ENCODE data around the gene ATN1.

DNA sequence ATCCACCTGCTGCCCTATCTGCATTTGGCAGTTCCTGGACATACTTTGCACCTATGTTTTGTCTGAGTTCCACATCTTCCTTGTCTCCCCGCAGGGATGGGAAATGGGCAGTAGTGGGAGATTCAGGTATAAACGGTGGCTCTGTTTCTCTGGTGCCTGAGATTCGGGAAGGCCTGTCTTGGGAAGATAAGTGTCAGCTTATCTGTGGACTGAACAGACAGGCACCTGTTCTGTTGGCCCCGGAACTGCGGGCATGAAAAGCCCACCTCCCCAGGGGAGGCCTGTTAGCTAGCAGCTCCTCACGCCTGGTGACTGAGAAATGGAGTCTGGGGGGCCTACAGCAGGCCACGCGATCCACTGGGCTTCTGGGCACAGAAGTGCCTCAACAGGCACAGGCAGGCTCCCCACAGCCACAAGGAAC is 36.9 kb downstream of the ATN1 start:
- TF ChIP-seq, protein P1, sequence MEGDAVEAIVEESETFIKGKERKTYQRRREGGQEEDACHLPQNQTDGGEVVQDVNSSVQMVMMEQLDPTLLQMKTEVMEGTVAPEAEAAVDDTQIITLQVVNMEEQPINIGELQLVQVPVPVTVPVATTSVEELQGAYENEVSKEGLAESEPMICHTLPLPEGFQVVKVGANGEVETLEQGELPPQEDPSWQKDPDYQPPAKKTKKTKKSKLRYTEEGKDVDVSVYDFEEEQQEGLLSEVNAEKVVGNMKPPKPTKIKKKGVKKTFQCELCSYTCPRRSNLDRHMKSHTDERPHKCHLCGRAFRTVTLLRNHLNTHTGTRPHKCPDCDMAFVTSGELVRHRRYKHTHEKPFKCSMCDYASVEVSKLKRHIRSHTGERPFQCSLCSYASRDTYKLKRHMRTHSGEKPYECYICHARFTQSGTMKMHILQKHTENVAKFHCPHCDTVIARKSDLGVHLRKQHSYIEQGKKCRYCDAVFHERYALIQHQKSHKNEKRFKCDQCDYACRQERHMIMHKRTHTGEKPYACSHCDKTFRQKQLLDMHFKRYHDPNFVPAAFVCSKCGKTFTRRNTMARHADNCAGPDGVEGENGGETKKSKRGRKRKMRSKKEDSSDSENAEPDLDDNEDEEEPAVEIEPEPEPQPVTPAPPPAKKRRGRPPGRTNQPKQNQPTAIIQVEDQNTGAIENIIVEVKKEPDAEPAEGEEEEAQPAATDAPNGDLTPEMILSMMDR (IDR thresholded peaks at IDR 0.05), result no peak
- no peak for TF ChIP-seq EP300 (IDR thresholded peaks at IDR 0.05; ENCODE audit: low read depth)

Measured in transverse colon (tissue), 3 donors.